ENCODE data around the gene ATOH1.

Gene ATOH1

GRCh38 chr4:93828332-93828994, at the start of gene ATOH1:
Gene ATOH1 (plus strand): TSS chr4:93828753. CDS start chr4:93828927, 174 bp downstream.
- 0 out of 2 replicates have a peak, but pooled peaks cover 3% of the 10 kb centered on the region for H3K9me3 ChIP-seq (ENCODE audit: control insufficient read depth, insufficient read depth, low read length)
- TF ChIP-seq CTCF (IDR thresholded peaks at IDR 0.05; ENCODE audit: low read depth, low read length, poor library complexity, severe bottlenecking) (no peak), EZH2phosphoT487 (IDR thresholded peaks at IDR 0.05; ENCODE audit: borderline replicate concordance, low read length) (no peak)
- no peaks in the 10 kb centered on the region for H4K20me1 ChIP-seq (ENCODE audit: control insufficient read depth, insufficient read depth, low read depth, low read length)
- no peak within 1 kb of the TSS for H3K4me3 ChIP-seq (ENCODE audit: low read length)
- no peaks in the 10 kb centered on the region for H3K79me2 ChIP-seq (ENCODE audit: control insufficient read depth, low read length)
- no peaks in the 10 kb centered on the region for H3K4me1 ChIP-seq (ENCODE audit: control insufficient read depth, low read length)
- H3K27me3 ChIP-seq (ENCODE audit: control insufficient read depth, low read length) = no peaks in the 10 kb centered on the region
- H3F3A ChIP-seq (ENCODE audit: control insufficient read depth, insufficient read depth) = no peaks in the 10 kb centered on the region
- H3K9me2 ChIP-seq (replicated peaks; ENCODE audit: control insufficient read depth, low read length) = no peaks in the 10 kb centered on the region
- H3K36me3 ChIP-seq (ENCODE audit: control insufficient read depth, low read length) = no peaks in the 10 kb centered on the region
- H3K4me2 ChIP-seq (ENCODE audit: low read length) = no peak within 1 kb of the TSS
- no peak within 1 kb of the TSS for H3K27ac ChIP-seq (ENCODE audit: low read depth, low read length)

- H3F3A ChIP-seq (ENCODE audit: control insufficient read depth, insufficient read depth) = no peaks in the 10 kb centered on the region
- H3K4me1 ChIP-seq (ENCODE audit: control insufficient read depth, low read length) = no peaks in the 10 kb centered on the region
- no peaks in the 10 kb centered on the region for H3K36me3 ChIP-seq (ENCODE audit: control insufficient read depth, low read length)
- no peaks in the 10 kb centered on the region for H4K20me1 ChIP-seq (ENCODE audit: control insufficient read depth, insufficient read depth, low read depth, low read length)
- TF ChIP-seq EZH2phosphoT487 (IDR thresholded peaks at IDR 0.05; ENCODE audit: borderline replicate concordance, low read length) (no peak), CTCF (IDR thresholded peaks at IDR 0.05; ENCODE audit: low read depth, low read length, poor library complexity, severe bottlenecking) (no peak)
- no peaks in the 10 kb centered on the region for H3K27me3 ChIP-seq (ENCODE audit: control insufficient read depth, low read length)
- no peak overlapping the region for H3K4me2 ChIP-seq (ENCODE audit: low read length)
- no peak overlapping the region for H3K4me3 ChIP-seq (ENCODE audit: low read length)
- no peaks in the 10 kb centered on the region for H3K79me2 ChIP-seq (ENCODE audit: control insufficient read depth, low read length)
- H3K27ac ChIP-seq (ENCODE audit: low read depth, low read length) = no peak overlapping the region
- no peaks in the 10 kb centered on the region for H3K9me3 ChIP-seq (ENCODE audit: control insufficient read depth, insufficient read depth, low read length)
- H3K9me2 ChIP-seq (replicated peaks; ENCODE audit: control insufficient read depth, low read length) = no peaks in the 10 kb centered on the region
Measured at GRCh38 chr4:93779228-93779627, 49.3 kb upstream of the ATOH1 start.

GRCh38 chr4:93780080-93780479, 48.5 kb upstream of the ATOH1 start:
- Histone ChIP-seq H3K4me3 (ENCODE audit: low read length) (no peak overlapping the region), H3K4me1 (ENCODE audit: control insufficient read depth, low read length) (no peaks in the 10 kb centered on the region), H4K20me1 (ENCODE audit: control insufficient read depth, insufficient read depth, low read depth, low read length) (no peaks in the 10 kb centered on the region), H3K79me2 (ENCODE audit: control insufficient read depth, low read length) (no peaks in the 10 kb centered on the region), H3F3A (ENCODE audit: control insufficient read depth, insufficient read depth) (no peaks in the 10 kb centered on the region), H3K36me3 (ENCODE audit: control insufficient read depth, low read length) (no peaks in the 10 kb centered on the region), H3K4me2 (ENCODE audit: low read length) (no peak overlapping the region), H3K9me2 (replicated peaks; ENCODE audit: control insufficient read depth, low read length) (no peaks in the 10 kb centered on the region), H3K27me3 (ENCODE audit: control insufficient read depth, low read length) (no peaks in the 10 kb centered on the region), H3K9me3 (ENCODE audit: control insufficient read depth, insufficient read depth, low read length) (no peaks in the 10 kb centered on the region), H3K27ac (ENCODE audit: low read depth, low read length) (no peak overlapping the region)
- TF ChIP-seq EZH2phosphoT487 (IDR thresholded peaks at IDR 0.05; ENCODE audit: borderline replicate concordance, low read length) = no peak

GRCh38 chr4:93781198-93781597, 47.4 kb upstream of the ATOH1 start:
- no peaks in the 10 kb centered on the region for H3K36me3 ChIP-seq (ENCODE audit: control insufficient read depth, low read length)
- TF ChIP-seq EZH2phosphoT487 (IDR thresholded peaks at IDR 0.05; ENCODE audit: borderline replicate concordance, low read length) = no peak
- TF ChIP-seq CTCF (IDR thresholded peaks at IDR 0.05; ENCODE audit: low read depth, low read length, poor library complexity, severe bottlenecking) = no peak
- H3K9me2 ChIP-seq (replicated peaks; ENCODE audit: control insufficient read depth, low read length) = no peaks in the 10 kb centered on the region
- no peak overlapping the region for H3K4me3 ChIP-seq (ENCODE audit: low read length)
- no peaks in the 10 kb centered on the region for H3K4me1 ChIP-seq (ENCODE audit: control insufficient read depth, low read length)
- H3K4me2 ChIP-seq (ENCODE audit: low read length) = no peak overlapping the region
- no peaks in the 10 kb centered on the region for H3K79me2 ChIP-seq (ENCODE audit: control insufficient read depth, low read length)
- no peak overlapping the region for H3K27ac ChIP-seq (ENCODE audit: low read depth, low read length)
- no peaks in the 10 kb centered on the region for H3K9me3 ChIP-seq (ENCODE audit: control insufficient read depth, insufficient read depth, low read length)
- H3K27me3 ChIP-seq (ENCODE audit: control insufficient read depth, low read length) = no peaks in the 10 kb centered on the region
- no peaks in the 10 kb centered on the region for H3F3A ChIP-seq (ENCODE audit: control insufficient read depth, insufficient read depth)
- H4K20me1 ChIP-seq (ENCODE audit: control insufficient read depth, insufficient read depth, low read depth, low read length) = no peaks in the 10 kb centered on the region
